K562 (cell line): Measurements from ENCODE around the gene LATS1. TPM values are rescaled to one million over a fixed set of nuclear protein-coding genes. Genes with fewer than 3 reads are reported as not detected.

Experiments
- ADNP ChIP-seq: fragments of 200-800 bp; sonication (Bioruptor generic); IDR thresholded peaks from 2 replicates; pipeline ENCODE4 v1.6.1; 2016; ENCODE audit warnings: missing genetic modification characterization, missing compliant biosample characterization
- ARID1B ChIP-seq: fragments of 450-650 bp; IDR thresholded peaks from 2 replicates; pipeline ENCODE4 v1.6.1; 2016; ENCODE audit warnings: antibody characterized with exemption, mild to moderate bottlenecking, inconsistent platforms
- ATF3 ChIP-seq, 2 experiments: fragments of 450-650 bp in 1 of 2; sonication (generic) in 1 of 2; formaldehyde crosslinking in 1 of 2; IDR thresholded peaks in 1 of 2; conservative IDR thresholded peaks in 1 of 2; 2 replicates each; pipeline versions ENCODE4 v1.6.1 to v1.8.1; 2016 to 2023; ENCODE audit warnings: mild to moderate bottlenecking in 2 of 2, moderate library complexity in 2 of 2, inconsistent platforms in 1 of 2, missing genetic modification reagents in 1 of 2
- CAMTA2 ChIP-seq: fragments of 250-450 bp; sonication (Bioruptor Pico); conservative IDR thresholded peaks from 2 replicates; pipeline ENCODE4 v1.5.1; 2022
- CC2D1A ChIP-seq: fragments of 450-650 bp; IDR thresholded peaks from 2 replicates; pipeline ENCODE4 v1.6.1; 2017; ENCODE audit warnings: mild to moderate bottlenecking
- GABPA ChIP-seq: fragments of 200-800 bp; sonication (Bioruptor generic); conservative IDR thresholded peaks from 2 replicates; pipeline ENCODE4 v1.6.1; 2016; ENCODE audit warnings: low read depth, missing genetic modification characterization, missing compliant biosample characterization
- HDAC2 ChIP-seq: fragments of 450-650 bp; IDR thresholded peaks from 2 replicates; pipeline ENCODE4 v1.6.1; 2016; ENCODE audit warnings: mild to moderate bottlenecking
- HEY1 ChIP-seq: fragments of 250-450 bp; sonication (Bioruptor Pico); IDR thresholded peaks from 2 replicates; pipeline ENCODE4 v1.5.0; 2020; ENCODE audit warnings: mild to moderate bottlenecking, moderate library complexity, borderline replicate concordance
- MIER1 ChIP-seq: fragments of 450-650 bp; IDR thresholded peaks from 2 replicates; pipeline ENCODE4 v1.6.1; 2016; ENCODE audit warnings: antibody characterized with exemption, mild to moderate bottlenecking, low read depth
- NONO ChIP-seq, 2 experiments: fragments of 200-400 bp in 1 of 2; fragments of 450-650 bp in 1 of 2; formaldehyde crosslinking in 1 of 2; IDR thresholded peaks; 2 replicates each; pipeline ENCODE4 v1.6.1; 2017; ENCODE audit warnings: low read depth in 2 of 2, mild to moderate bottlenecking in 2 of 2, moderate library complexity in 2 of 2, low read length in 1 of 2
- NRF1 ChIP-seq, 2 experiments: fragments of 450-650 bp; IDR thresholded peaks in 1 of 2; conservative IDR thresholded peaks in 1 of 2; 2 replicates each; pipeline ENCODE4 v1.6.1; 2014; ENCODE audit warnings: mild to moderate bottlenecking in 2 of 2
- PML ChIP-seq: IDR thresholded peaks from 2 replicates; pipeline ENCODE4 v1.6.1; 2012; ENCODE audit warnings: low read length, inconsistent platforms
- RAD21 ChIP-seq, 2 experiments: fragments of 250-450 bp in 1 of 2; fragments of 450-650 bp in 1 of 2; sonication (Bioruptor Pico) in 1 of 2; formaldehyde crosslinking in 1 of 2; IDR thresholded peaks in 1 of 2; conservative IDR thresholded peaks in 1 of 2; 2 replicates each; pipeline versions ENCODE4 v1.4.0 to v1.8.0; 2020 to 2022; ENCODE audit warnings: mild to moderate bottlenecking in 2 of 2, moderate library complexity in 1 of 2
- RB1 ChIP-seq: fragments of 450-650 bp; IDR thresholded peaks from 2 replicates; pipeline ENCODE4 v1.6.1; 2017; ENCODE audit warnings: low read depth, mild to moderate bottlenecking
- SREBF1 ChIP-seq: fragments of 150-350 bp; IDR thresholded peaks from 2 replicates; pipeline ENCODE4 v1.6.1; 2014; ENCODE audit warnings: antibody characterized with exemption, low read depth, low read length, borderline replicate concordance
- YY1 ChIP-seq, 3 experiments: IDR thresholded peaks; 2 replicates each; pipeline ENCODE4 v1.6.1; 2011; ENCODE audit warnings: low read length in 2 of 3, mild to moderate bottlenecking in 2 of 3, moderate library complexity in 2 of 3, borderline replicate concordance in 1 of 3, control low read depth in 1 of 3, low read depth in 1 of 3; ENCODE audit not compliant: insufficient read depth in 3 of 3, insufficient replicate concordance in 2 of 3, control insufficient read depth in 1 of 3, insufficient read length in 1 of 3; ENCODE audit errors: extremely low read depth in 1 of 3
- ZFP1 ChIP-seq: fragments of 450-650 bp; formaldehyde crosslinking; IDR thresholded peaks from 2 replicates; pipeline ENCODE4 v1.4.0; 2020; ENCODE audit warnings: mild to moderate bottlenecking, mixed read lengths
- ZHX1 ChIP-seq: fragments of 150-350 bp; conservative IDR thresholded peaks from 2 replicates; pipeline ENCODE4 v1.6.1; 2014; ENCODE audit warnings: low read length
- ZNF384 ChIP-seq: IDR thresholded peaks from 2 replicates; pipeline ENCODE4 v1.6.1; 2012; ENCODE audit warnings: low read depth, low read length, improper control_type of control experiment
- ZNF668 ChIP-seq: fragments of 250-450 bp; sonication (Bioruptor Pico); IDR thresholded peaks from 2 replicates; pipeline ENCODE4 v1.8.0; 2022; ENCODE audit warnings: mild to moderate bottlenecking, inconsistent platforms
- ZNF695 ChIP-seq: fragments of 450-650 bp; formaldehyde crosslinking; IDR thresholded peaks from 2 replicates; pipeline ENCODE4 v1.4.0; 2020; ENCODE audit warnings: mild to moderate bottlenecking, moderate library complexity
- polyA plus RNA-seq, 8 experiments: library from polyadenylated mRNA; depleted of rRNA in 4 of 8; stranded (reverse) in 5 of 8; unstranded in 3 of 8; fragments of >200 nt; fragmentation: Nextera tagmentation in 2 of 8; fragmentation: Illumina TruSeq in 1 of 8; extraction: Ambion mirVana in 2 of 8; extraction: Trizol in 1 of 8; gene quantifications; 2 replicates each; pipeline versions ENCODE4 v1.2.1 to v1.2.3, GENCODE V29; 2011 to 2014; ENCODE audit warnings: inconsistent platforms in 1 of 8, missing spikeins in 1 of 8
- total RNA-seq, 7 experiments: library from RNA; depleted of rRNA in 6 of 7; stranded (reverse); fragments of >200 nt in 6 of 7; fragmentation: Illumina TruSeq in 2 of 7; extraction: Trizol in 2 of 7; gene quantifications; 2 replicates each; pipeline versions ENCODE4 v1.2.1 to v1.2.3, GENCODE V29; 2011 to 2021; ENCODE audit warnings: low replicate concordance in 1 of 7
- TF ChIP-seq, protein P1 (sequence below): fragments of 450-650 bp; formaldehyde crosslinking; IDR thresholded peaks from 2 replicates; pipeline ENCODE4 v1.4.0; 2022; ENCODE audit warnings: missing genetic modification characterization

Gene LATS1
- total and polyA plus RNA-seq, 9 of the 15 experiments (the other 6 are each of a cell fraction or from before 2014, with no cell fraction given): 5.0 to 36.3 (median 18.4) TPM

- TF ChIP-seq ZHX1: no peak
- no peak for TF ChIP-seq ADNP (tag)
- no peak for TF ChIP-seq SREBF1
- peak; percentile 74 for TF ChIP-seq ATF3 (IDR thresholded peaks at IDR 0.05)
- TF ChIP-seq ATF3 (CRISPR knock-in tag; conservative IDR thresholded peaks at IDR 0.05): no peak
- peak; percentile 52; the same call in 1 of the 2 replicates for TF ChIP-seq ZNF384
- TF ChIP-seq RAD21 (CRISPR knock-in tag; conservative IDR thresholded peaks at IDR 0.05 in 1 of 2, IDR thresholded peaks at IDR 0.05 in 1 of 2): peak; percentile 90 to 93
- no peak for TF ChIP-seq NONO (IDR thresholded peaks at IDR 0.05; ENCODE audit: low read depth in 2 of 2, low read length in 1 of 2)
- TF ChIP-seq PML: 0 out of 2 replicates have a peak, but pooled peaks have one; percentile 14
- TF ChIP-seq, protein P1, sequence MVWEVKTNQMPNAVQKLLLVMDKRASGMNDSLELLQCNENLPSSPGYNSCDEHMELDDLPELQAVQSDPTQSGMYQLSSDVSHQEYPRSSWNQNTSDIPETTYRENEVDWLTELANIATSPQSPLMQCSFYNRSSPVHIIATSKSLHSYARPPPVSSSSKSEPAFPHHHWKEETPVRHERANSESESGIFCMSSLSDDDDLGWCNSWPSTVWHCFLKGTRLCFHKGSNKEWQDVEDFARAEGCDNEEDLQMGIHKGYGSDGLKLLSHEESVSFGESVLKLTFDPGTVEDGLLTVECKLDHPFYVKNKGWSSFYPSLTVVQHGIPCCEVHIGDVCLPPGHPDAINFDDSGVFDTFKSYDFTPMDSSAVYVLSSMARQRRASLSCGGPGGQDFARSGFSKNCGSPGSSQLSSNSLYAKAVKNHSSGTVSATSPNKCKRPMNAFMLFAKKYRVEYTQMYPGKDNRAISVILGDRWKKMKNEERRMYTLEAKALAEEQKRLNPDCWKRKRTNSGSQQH: no peak
- no peak for TF ChIP-seq CAMTA2 (CRISPR knock-in tag)
- no peak for TF ChIP-seq GABPA (tag)
- TF ChIP-seq HEY1 (CRISPR knock-in tag): no peak
- TF ChIP-seq ZNF695 (CRISPR knock-in tag): no peak
- peak; percentile 55 for TF ChIP-seq ARID1B
- 0 out of 2 replicates have a peak, but pooled peaks have one; percentile 19 for TF ChIP-seq HDAC2
- TF ChIP-seq CC2D1A: peak; percentile 64
- TF ChIP-seq MIER1: no peak
- TF ChIP-seq RB1: peak; percentile 62; the same call in 1 of the 2 replicates
- TF ChIP-seq NRF1 (conservative IDR thresholded peaks at IDR 0.05 in 1 of 2, IDR thresholded peaks at IDR 0.05 in 1 of 2): 0 out of 4 replicates have a peak, but pooled peaks of 1 of the 2 experiments have one; percentile 15
- TF ChIP-seq ZFP1 (CRISPR knock-in tag): no peak
- peak in 1 of 3 experiments; percentile 55 for TF ChIP-seq YY1 (IDR thresholded peaks at IDR 0.05; ENCODE audit: borderline replicate concordance in 1 of 3, control insufficient read depth in 1 of 3, extremely low read depth in 1 of 3, insufficient read depth in 3 of 3, insufficient read length in 1 of 3, insufficient replicate concordance in 2 of 3, low read depth in 1 of 3, low read length in 2 of 3)
- TF ChIP-seq ZNF668: peak; percentile 78; the same call in 1 of the 2 replicates
These were observed 6.0 kb upstream of the LATS1 start (continued) for GRCh38 chr6:149723771-149724417.
